ENCODE measurements around the gene CLDND2.
A peak's percentile ranks its signal among the peaks of the same experiment; 100 is the strongest.

The CLDND2 gene

DNA sequence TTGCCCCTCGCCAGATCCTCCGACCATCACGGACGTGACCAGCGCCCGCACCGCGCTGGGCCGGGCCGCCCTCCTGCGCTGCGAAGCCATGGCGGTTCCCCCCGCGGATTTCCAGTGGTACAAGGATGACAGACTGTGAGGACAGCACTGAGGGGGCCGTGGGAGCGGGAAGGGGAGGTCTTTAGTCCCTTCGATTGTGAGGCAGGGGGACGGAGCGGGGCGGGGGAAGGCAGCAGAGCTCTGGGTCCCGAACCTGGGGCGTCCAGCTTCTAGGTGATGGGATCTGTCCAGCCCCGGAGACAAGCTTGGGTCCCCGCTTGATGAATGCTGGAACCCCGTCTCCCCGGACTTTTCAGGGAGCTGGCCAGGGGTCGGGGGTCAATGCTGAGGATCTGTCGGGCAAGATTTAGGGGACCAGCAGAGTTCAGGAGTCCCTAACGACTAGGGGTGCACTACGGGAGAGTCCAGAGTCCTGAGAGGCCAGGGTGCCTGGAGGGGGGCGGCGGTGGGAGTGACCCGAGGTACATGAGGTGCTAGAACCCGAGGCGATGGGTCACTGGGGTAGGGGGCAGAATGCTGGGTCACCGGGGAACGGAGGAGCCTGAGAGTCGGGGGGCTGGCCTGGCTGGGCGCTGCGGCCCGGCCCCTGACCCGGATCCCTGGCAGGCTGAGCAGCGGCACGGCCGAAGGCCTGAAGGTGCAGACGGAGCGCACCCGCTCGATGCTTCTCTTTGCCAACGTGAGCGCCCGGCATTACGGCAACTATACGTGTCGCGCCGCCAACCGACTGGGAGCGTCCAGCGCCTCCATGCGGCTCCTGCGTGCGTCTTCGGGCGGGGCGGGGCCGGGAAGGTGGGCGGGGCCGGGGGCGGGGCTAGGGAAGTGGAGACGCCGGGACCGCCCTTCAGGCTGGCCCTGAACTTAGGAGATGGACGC is 41.5 kb downstream of the CLDND2 start:
- DNase-seq, result no peak

DNA sequence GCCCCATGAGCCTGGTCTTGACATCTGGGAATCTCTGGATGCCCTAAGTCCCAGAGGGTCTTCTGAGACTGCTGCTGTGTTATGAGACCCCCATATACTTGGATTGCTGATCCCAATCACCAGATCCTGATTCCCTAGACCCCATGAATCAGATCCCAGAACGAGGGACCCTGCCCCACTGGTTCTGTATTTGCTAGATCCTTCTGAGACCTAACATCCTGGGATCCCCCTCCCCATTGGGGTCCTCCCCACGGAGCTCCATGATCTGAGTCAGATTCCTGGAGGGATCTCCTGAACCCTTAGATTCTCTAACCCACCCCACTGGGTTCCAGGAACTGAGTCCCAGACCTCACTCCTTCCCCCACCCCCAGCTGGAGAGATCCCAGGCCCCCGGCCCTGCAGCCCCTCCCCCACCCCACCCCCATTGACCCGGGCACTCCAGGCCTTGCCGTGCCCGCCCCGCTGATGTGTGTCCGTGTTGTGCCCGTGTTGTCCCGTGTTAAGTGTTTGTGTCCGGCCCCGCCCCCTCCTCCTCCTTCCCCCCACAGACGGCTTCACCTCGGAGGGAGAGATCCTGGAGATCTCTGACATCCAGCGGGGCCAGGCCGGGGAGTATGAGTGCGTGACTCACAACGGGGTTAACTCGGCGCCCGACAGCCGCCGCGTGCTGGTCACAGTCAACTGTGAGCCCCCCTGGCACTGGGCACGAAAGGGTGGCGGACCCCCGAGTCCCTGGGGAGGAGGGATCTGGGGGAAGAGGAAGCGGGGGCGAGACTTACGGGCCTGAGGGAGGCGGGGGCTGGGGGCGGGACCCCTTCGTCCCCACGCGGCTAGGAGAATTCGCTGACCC is 42.4 kb downstream of the CLDND2 start:
- DNase-seq, result no peak

- DNase-seq, result no peak
Observed at GRCh38 chr19:51325161-51325976, 43.4 kb downstream of the CLDND2 start.

GRCh38 chr19:51324167-51324481 is 44.7 kb downstream of the CLDND2 start:
- DNase-seq, result no peak

DNA sequence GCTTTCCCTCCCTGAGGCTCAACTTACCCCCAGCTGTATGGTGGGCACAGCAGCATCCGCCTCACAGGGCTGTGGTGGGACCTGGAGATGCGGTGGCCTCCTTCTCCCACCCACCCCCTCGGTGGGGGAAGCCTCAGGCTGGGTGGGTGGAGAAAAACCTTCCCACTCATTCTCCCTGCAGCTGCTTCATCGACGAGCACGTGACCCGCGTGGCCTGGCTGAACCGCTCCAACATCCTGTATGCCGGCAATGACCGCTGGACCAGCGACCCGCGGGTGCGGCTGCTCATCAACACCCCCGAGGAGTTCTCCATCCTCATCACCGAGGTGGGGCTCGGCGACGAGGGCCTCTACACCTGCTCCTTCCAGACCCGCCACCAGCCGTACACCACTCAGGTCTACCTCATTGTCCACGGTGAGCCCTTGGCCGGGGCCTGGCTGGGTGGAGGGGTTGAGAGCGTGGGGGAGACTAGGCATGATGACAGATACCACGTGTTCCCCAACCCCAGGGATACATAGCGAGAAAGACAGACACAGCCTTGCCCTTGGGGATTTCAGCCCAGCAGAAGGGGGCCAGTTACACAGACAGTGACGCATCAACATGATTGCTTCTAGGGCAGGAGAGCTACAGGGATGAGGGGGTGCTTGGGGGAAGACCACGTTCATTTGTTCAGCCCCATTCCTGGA is 45.2 kb downstream of the CLDND2 start:
- no peak for DNase-seq

GRCh38 chr19:51321799-51322198 is 47.0 kb downstream of the CLDND2 start:
- no peak for DNase-seq

GRCh38 chr19:51320280-51320657 is 48.5 kb downstream of the CLDND2 start:
- peak; percentile 25 for DNase-seq

DNA sequence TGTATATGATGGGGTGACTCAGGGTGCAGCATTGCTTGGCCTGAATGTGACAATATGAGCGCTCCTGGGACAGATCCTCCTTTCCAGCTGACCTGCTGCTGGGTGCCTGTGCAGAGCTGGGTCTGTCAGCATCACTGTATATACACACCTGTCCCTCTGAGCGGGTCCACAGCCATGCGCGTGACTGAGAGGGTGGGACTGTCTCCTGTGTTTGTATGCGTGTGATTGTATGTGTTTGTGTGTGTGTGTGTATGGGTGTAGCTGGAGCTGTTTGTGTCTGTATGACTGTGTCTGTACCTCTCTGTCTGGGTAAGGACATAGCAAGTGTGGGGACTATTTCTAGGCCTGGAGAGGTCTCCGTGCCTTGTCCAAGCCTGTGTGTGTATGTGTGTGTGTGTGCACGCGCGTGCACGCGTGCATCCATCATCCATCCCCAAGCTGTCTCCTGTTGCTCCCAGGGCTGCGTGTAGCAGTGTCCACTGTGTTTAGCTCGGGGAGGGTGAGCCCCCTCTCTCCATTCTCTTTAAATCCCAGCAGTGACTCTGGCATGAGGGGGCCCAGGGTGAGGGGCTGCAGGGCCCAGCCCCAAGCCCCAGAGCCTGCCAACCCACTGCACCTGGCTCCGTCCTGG is 49.0 kb downstream of the CLDND2 start:
- no peak for DNase-seq

- DNase-seq, result no peak
Observed at GRCh38 chr19:51318687-51319648, 49.8 kb downstream of the CLDND2 start.

- DNase-seq, result no peak
Observed at GRCh38 chr19:51317968-51318367, 50.8 kb downstream of the CLDND2 start.

- DNase-seq, result no peak
Observed at GRCh38 chr19:51317376-51317775, 51.4 kb downstream of the CLDND2 start.
